IPS DF 4.7 (cell line): ENCODE data around the gene CAMK1G.

Experiments used
- DNase-seq: peaks from one replicate; pipeline ENCODE4 v3.0.0-alpha.2; 2013; ENCODE audit warnings: low spot score; ENCODE audit errors: extremely low read depth

The CAMK1G gene

GRCh38 chr1:209583408-209583807, at the start of gene CAMK1G:
Gene CAMK1G (plus strand): TSS chr1:209583714. CDS start chr1:209594984, 11,270 bp downstream.
- no peak for DNase-seq

- no peak for DNase-seq
These were observed 48.8 kb upstream of the CAMK1G start for GRCh38 chr1:209534496-209535250.

- DNase-seq = no peak
These were observed 46.7 kb upstream of the CAMK1G start for GRCh38 chr1:209536843-209537242.

GRCh38 chr1:209537336-209538114, 46.0 kb upstream of the CAMK1G start:
- DNase-seq = no peak

GRCh38 chr1:209539576-209539975, 43.9 kb upstream of the CAMK1G start:
- DNase-seq = no peak

GRCh38 chr1:209542585-209542984, 40.9 kb upstream of the CAMK1G start:
- no peak for DNase-seq

- DNase-seq = no peak
These were observed 39.4 kb upstream of the CAMK1G start for GRCh38 chr1:209544098-209544497.

GRCh38 chr1:209545423-209545822, 38.1 kb upstream of the CAMK1G start:
- DNase-seq = no peak

- DNase-seq = no peak
These were observed 37.0 kb upstream of the CAMK1G start for GRCh38 chr1:209546390-209547085.

GRCh38 chr1:209547626-209548025, 35.9 kb upstream of the CAMK1G start:
- DNase-seq = no peak

GRCh38 chr1:209549443-209550205, 33.9 kb upstream of the CAMK1G start:
- no peak for DNase-seq

- no peak for DNase-seq
These were observed 33.0 kb upstream of the CAMK1G start for GRCh38 chr1:209550519-209550918.

- DNase-seq = no peak
These were observed 30.9 kb upstream of the CAMK1G start for GRCh38 chr1:209552406-209553264.

GRCh38 chr1:209554761-209555611, 28.5 kb upstream of the CAMK1G start:
- no peak for DNase-seq

- no peak for DNase-seq
These were observed 27.3 kb upstream of the CAMK1G start for GRCh38 chr1:209556162-209556690.

- DNase-seq = no peak
These were observed 26.3 kb upstream of the CAMK1G start for GRCh38 chr1:209557221-209557620.

- DNase-seq = no peak
These were observed 23.0 kb upstream of the CAMK1G start for GRCh38 chr1:209560529-209560928.

- no peak for DNase-seq
These were observed 22.6 kb upstream of the CAMK1G start for GRCh38 chr1:209560952-209561351.

GRCh38 chr1:209561532-209561931, 22.0 kb upstream of the CAMK1G start:
- DNase-seq = no peak
